ENCODE results near the gene HSD17B14. TPM values are rescaled to one million over a fixed set of nuclear protein-coding genes. Genes with fewer than 3 reads are reported as not detected.
A peak's percentile ranks its signal among the peaks of the same experiment; 100 is the strongest.
"Not testable (repeated sequence)": the region's sequence is repeated elsewhere in the genome, so short reads cannot be mapped to it uniquely, and the experiment has no call there.

HSD17B14 gene
- total RNA-seq, 1 donor from 2014 or later, result 1.0 TPM

DNA sequence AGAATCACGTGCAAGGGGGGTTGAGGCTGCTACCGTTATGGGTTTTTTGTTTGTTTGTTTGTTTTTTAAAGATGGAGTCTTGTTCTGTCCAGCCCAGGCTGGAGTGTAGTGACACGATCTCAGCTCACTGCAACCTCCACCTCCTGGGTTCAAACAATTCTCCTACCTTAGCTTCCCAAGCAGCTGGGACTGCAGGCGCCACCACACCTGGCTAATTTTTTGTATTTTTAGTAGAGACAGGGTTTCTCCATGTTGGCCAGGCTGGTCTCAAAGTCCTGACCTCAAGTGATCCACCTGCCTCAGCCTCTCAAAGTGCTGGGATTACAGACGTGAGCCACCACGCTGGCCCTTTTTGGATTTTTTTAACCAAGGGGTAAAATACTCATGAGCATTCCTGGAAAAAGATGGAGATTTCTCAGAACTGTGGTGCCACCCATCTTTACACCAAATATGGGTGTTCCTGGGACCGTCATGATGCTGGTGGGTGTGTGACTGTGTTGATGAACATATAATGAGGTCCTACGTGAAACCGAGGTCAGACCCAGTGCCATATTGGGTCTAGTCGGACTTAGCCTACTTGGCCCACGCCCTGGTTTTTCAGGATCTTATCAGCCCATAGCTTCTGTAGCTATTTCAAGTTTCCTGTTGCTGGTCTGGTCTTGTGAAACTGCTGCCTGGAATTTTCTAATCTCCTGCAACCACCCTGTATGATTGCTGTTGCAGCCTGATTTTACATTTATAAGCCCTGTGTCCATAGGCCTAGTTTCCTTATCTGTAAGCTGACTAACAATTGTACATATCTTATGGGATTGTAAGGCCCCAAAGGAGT lies 42.1 kb upstream of the HSD17B14 start:
- Mint-ChIP-seq H3K27ac (ENCODE audit: unreplicated experiment) (no peak overlapping the region), H3K9me3 (ENCODE audit: unreplicated experiment) (peaks cover 15% of the 10 kb centered on the region), H3K36me3 (ENCODE audit: unreplicated experiment) (peaks cover 24% of the 10 kb centered on the region), H3K27me3 (ENCODE audit: unreplicated experiment) (peaks cover 6% of the 10 kb centered on the region), H3K4me1 (ENCODE audit: low read depth, unreplicated experiment) (peaks cover 16% of the 10 kb centered on the region), H3K4me3 (ENCODE audit: unreplicated experiment) (no peak overlapping the region)
- DNase-seq, result no peak
- TF ChIP-seq, protein P1, sequence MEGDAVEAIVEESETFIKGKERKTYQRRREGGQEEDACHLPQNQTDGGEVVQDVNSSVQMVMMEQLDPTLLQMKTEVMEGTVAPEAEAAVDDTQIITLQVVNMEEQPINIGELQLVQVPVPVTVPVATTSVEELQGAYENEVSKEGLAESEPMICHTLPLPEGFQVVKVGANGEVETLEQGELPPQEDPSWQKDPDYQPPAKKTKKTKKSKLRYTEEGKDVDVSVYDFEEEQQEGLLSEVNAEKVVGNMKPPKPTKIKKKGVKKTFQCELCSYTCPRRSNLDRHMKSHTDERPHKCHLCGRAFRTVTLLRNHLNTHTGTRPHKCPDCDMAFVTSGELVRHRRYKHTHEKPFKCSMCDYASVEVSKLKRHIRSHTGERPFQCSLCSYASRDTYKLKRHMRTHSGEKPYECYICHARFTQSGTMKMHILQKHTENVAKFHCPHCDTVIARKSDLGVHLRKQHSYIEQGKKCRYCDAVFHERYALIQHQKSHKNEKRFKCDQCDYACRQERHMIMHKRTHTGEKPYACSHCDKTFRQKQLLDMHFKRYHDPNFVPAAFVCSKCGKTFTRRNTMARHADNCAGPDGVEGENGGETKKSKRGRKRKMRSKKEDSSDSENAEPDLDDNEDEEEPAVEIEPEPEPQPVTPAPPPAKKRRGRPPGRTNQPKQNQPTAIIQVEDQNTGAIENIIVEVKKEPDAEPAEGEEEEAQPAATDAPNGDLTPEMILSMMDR (IDR thresholded peaks at IDR 0.05; ENCODE audit: partially characterized antibody, unreplicated experiment), result no peak

DNA sequence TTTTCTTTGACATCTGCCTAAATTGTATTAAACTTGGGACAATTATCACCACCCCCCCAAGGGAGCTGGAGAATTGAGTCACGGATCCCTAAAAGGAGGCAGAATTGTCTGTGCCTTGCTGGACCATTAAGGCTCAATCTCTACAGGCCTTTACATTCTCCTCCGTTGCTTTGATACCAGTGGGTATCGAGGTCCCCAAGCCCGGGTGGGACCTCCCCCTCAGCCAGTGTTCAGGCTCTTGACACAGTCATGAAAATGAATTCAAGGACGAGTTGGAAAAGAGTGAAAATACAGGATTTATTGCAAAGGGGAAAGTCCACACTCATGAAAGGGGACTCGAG lies 41.5 kb upstream of the HSD17B14 start:
- no peak for DNase-seq
- Mint-ChIP-seq H3K4me1 (ENCODE audit: low read depth, unreplicated experiment) (peaks cover 17% of the 10 kb centered on the region), H3K36me3 (ENCODE audit: unreplicated experiment) (peaks cover 27% of the 10 kb centered on the region), H3K9me3 (ENCODE audit: unreplicated experiment) (peaks cover 21% of the 10 kb centered on the region), H3K27me3 (ENCODE audit: unreplicated experiment) (peaks cover 6% of the 10 kb centered on the region), H3K4me3 (ENCODE audit: unreplicated experiment) (peak overlapping the region; percentile 20), H3K27ac (ENCODE audit: unreplicated experiment) (no peak overlapping the region)
- TF ChIP-seq, protein P1 (IDR thresholded peaks at IDR 0.05; ENCODE audit: partially characterized antibody, unreplicated experiment), result no peak

DNA sequence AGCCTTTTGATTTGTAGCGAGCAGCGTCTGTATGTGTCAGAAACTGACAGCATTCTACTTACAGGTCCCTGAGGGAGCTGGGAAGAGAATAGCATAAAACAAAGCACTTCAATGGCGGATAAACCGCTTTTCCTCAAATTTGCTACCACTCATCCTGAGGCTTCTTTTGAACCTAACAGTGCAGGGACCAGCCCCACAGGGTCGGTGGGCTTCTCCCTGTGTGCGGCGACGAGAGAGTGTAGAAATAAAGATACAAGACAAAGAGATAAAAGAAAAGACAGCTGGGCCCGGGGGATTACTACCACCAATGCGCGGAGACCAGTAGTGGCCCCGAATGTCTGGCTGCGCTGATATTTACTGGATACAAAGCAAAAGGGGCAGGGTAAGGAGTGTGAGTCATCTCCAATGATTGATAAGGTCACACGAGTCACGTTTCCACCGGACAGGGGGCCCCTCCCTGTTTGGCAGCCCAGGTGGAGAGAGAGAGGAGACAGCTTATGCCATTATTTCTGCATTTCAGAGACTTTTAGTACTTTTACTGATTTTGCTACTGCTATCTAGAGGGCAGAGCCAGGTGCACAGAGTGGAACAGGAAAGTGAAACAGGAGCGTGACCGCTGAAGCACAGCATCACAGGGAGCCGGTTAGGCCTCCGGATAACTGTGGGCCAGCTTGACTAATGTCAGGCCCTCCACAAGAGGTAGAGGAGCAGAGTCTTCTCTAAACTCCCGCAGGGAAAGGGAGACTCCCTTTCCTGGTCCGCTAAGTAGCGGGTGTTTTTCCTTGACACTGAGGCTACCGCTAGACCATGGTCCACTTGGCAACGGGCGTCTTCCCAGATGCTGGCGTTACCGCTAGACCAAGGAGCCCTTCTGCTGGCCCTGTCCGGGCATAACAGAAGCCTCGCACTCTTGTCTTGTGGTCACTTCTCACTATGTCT lies 40.0 kb upstream of the HSD17B14 start:
- peaks cover 28% of the 10 kb centered on the region for H3K9me3 Mint-ChIP-seq (ENCODE audit: unreplicated experiment)
- H3K4me3 Mint-ChIP-seq (ENCODE audit: unreplicated experiment), result peak overlapping the region; percentile 99
- not testable (repeated sequence) for DNase-seq
- peak overlapping the region; percentile 79 for H3K27ac Mint-ChIP-seq (ENCODE audit: unreplicated experiment)
- H3K27me3 Mint-ChIP-seq (ENCODE audit: unreplicated experiment), result peaks cover 12% of the 10 kb centered on the region
- peaks cover 19% of the 10 kb centered on the region for H3K36me3 Mint-ChIP-seq (ENCODE audit: unreplicated experiment)
- peaks cover 19% of the 10 kb centered on the region for H3K4me1 Mint-ChIP-seq (ENCODE audit: low read depth, unreplicated experiment)

DNA sequence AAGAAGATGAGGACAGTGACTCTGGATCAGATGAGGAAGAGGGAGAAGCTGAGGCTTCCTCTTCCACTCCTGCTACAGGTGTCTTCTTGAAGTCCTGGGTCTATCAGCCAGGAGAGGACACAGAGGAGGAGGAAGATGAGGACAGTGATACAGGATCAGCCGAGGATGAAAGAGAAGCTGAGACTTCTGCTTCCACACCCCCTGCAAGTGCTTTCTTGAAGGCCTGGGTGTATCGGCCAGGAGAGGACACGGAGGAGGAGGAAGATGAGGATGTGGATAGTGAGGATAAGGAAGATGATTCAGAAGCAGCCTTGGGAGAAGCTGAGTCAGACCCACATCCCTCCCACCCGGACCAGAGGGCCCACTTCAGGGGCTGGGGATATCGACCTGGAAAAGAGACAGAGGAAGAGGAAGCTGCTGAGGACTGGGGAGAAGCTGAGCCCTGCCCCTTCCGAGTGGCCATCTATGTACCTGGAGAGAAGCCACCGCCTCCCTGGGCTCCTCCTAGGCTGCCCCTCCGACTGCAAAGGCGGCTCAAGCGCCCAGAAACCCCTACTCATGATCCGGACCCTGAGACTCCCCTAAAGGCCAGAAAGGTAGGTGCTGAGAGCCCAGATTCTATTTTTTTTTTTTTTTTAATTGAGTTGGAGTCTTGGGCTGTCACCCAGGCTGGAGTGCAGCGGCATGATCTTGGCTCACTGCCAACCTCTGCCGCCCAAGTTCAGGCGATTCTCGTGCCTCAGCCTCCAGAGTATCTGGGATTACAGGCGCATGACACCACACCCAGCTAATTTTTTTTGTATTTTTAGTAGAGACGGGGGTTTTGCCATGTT lies 38.2 kb upstream of the HSD17B14 start:
- H3K4me3 Mint-ChIP-seq (ENCODE audit: unreplicated experiment), result peak overlapping the region; percentile 99
- TF ChIP-seq, protein P1 (IDR thresholded peaks at IDR 0.05; ENCODE audit: partially characterized antibody, unreplicated experiment), result no peak
- peaks cover 28% of the 10 kb centered on the region for H3K9me3 Mint-ChIP-seq (ENCODE audit: unreplicated experiment)
- H3K27ac Mint-ChIP-seq (ENCODE audit: unreplicated experiment), result peak overlapping the region; percentile 100
- H3K4me1 Mint-ChIP-seq (ENCODE audit: low read depth, unreplicated experiment), result peaks cover 19% of the 10 kb centered on the region
- peaks cover 12% of the 10 kb centered on the region for H3K27me3 Mint-ChIP-seq (ENCODE audit: unreplicated experiment)
- H3K36me3 Mint-ChIP-seq (ENCODE audit: unreplicated experiment), result peaks cover 19% of the 10 kb centered on the region
- DNase-seq, result no peak

All from glutamatergic neuron (in vitro differentiated cells).